AG09309 (cell line): ENCODE results near the gene GRHPR.

Experiments
- DNase-seq: peaks from one replicate; pipeline ENCODE4 v3.0.0-alpha.2; 2010; ENCODE audit warnings: low read depth
- H3K4me3 ChIP-seq: 2 replicates; pipeline ENCODE4 v1.5.1; 2011; ENCODE audit warnings: mild to moderate bottlenecking, low read depth, low read length, moderate library complexity; ENCODE audit not compliant: control insufficient read depth
- TF ChIP-seq, protein P1 (sequence below): IDR thresholded peaks from 2 replicates; pipeline ENCODE4 v1.5.1; 2011; ENCODE audit warnings: mild to moderate bottlenecking, low read depth, low read length, inconsistent platforms; ENCODE audit not compliant: insufficient read depth, control insufficient read depth; ENCODE audit errors: missing control alignments

The GRHPR gene

DNA sequence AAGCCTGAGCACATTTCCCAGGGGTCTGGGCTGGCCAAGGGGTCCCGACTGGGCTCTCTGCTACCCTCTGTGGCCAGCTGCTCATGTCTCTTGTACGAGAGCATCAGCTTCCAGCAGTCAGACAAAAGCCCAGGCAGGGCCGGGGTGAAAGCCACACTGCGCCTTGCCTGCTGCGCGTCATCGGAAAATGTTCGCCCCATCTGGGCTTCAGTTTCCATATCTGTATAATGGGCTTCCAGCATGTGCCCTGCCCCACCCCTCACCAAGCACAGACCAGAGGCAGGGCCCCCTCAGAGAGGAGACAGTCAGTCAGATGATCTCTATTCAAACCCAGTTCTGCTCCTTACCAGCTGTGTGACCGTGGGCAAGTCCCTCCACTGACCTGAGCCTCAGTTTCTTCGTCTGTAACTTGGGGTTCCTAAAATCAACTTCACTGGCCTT lies 8.0 kb upstream of the GRHPR start:
- TF ChIP-seq, protein P1, sequence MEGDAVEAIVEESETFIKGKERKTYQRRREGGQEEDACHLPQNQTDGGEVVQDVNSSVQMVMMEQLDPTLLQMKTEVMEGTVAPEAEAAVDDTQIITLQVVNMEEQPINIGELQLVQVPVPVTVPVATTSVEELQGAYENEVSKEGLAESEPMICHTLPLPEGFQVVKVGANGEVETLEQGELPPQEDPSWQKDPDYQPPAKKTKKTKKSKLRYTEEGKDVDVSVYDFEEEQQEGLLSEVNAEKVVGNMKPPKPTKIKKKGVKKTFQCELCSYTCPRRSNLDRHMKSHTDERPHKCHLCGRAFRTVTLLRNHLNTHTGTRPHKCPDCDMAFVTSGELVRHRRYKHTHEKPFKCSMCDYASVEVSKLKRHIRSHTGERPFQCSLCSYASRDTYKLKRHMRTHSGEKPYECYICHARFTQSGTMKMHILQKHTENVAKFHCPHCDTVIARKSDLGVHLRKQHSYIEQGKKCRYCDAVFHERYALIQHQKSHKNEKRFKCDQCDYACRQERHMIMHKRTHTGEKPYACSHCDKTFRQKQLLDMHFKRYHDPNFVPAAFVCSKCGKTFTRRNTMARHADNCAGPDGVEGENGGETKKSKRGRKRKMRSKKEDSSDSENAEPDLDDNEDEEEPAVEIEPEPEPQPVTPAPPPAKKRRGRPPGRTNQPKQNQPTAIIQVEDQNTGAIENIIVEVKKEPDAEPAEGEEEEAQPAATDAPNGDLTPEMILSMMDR: no peak
- DNase-seq: no peak
- H3K4me3 ChIP-seq: no peak overlapping the region

DNA sequence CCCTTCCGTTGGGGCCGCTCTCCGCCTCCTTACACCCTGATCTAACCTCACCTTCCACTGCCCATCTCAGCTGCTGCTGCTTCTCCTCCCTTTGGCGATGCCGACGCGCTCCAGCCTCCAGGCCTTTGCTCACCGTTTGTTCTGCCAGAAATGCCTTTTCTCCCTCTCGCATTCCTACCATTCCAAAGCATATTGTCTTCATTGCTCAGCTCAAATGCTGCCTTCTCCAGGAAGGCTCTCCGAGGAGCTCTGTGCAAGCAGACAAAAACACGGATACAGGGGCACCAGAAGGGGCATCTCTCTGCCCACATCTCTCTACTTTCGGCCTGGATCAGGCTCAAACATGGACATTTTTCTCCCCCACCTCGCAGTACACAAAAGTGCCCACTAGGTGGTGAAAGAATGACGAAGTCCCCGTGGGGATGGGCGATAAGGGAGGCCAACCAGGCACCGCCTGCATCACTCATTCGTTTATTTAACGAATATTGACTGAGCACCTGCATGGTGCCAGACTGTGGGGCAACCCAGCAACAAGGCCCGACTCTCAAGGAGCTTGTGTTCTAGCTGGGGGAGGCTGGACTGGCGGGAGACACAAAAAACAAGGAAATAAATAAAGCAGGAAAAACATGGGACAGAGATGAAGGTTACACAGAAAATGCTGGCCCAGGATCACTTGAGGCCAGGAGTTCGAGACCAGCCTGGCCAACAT lies 7.3 kb upstream of the GRHPR start:
- TF ChIP-seq, protein P1: peak; percentile 75
- no peak overlapping the region for H3K4me3 ChIP-seq
- peak; percentile 43 for DNase-seq

DNA sequence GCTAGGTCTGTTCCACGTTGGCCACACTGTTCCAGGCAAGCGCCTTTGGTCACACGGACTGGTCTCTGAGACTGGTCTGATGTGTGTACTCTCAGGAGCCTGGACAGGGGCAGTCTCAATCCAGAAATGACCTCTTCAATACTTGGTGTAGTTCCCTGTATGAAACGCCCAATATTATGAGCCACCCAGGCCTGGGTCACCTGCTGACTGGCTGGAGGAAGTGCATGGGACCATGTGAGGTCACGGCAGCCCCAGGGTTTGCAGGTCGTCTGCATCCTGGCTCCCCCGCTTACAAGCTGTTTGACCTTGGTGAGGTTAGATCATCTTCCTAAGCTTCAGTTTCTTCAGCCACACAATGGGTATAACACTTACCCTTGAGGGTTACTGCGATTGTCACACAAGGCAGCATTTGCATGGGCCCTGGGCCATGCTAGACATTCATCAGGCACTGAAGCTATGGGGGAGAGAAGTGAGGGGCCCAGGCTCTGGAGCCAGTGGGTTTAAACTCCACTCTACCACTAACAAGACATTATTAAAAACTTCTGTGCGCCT lies 5.2 kb upstream of the GRHPR start:
- no peak overlapping the region for H3K4me3 ChIP-seq
- TF ChIP-seq, protein P1: no peak
- DNase-seq: no peak

DNA sequence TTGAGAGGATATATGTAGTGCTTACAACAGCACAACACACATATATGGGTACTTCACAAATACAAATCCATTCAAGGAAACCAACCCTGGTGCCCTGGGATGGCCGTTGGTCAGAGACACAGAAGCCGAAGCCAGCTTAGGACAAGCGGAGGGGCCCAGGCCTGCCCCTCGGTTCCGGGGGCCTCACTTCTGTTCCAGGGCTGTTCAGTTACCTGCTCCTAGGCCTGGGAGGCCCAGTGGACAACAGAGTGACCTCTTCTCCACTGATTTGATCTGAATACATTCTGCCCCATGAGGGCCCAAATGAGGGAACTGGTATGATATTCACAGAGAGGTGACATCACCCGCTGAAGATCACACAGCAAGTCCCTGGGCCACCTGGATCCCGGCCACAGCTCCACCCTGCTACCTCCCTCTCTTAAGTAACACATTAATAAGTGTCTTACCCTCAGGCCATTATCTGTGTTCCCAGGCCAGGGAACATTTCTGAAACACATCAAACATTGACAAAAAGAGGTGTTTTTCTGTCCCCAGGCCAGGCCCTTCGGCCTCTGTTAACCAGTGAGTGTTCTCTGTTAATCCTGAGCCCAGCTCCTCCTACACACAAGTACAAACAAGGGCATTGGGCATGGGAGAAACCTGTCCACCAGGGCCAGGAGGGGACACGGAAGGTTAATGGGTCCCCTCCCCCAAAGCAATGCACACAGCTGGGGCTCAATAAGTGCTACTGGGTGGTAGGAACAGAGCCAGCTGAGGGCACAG lies 4.5 kb upstream of the GRHPR start:
- DNase-seq: no peak
- TF ChIP-seq, protein P1: no peak

DNA sequence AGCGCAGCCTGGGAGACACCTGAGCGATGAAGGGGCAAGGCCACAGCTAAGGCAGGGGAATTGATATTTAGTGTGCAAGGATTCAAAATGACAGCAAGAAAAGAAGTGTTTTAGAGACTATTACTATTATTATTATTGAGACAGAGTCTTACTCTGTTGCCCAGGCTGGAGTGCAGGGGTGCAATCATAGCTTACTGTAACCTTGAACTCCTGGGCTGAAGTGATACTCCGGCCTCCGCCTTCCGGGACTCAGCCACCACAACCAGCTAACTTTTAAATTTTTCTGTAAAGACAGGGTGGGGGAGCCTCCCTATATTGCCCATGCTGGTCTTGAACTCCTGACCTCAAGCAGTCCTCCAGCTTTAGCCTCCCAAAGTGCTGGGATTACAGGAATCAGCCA lies 3.3 kb upstream of the GRHPR start:
- no peak overlapping the region for H3K4me3 ChIP-seq
- TF ChIP-seq, protein P1: no peak
- DNase-seq: no peak

More for the DNA sequence above, 4.5 kb upstream of the GRHPR start:
- H3K4me3 ChIP-seq: no peak overlapping the region

DNA sequence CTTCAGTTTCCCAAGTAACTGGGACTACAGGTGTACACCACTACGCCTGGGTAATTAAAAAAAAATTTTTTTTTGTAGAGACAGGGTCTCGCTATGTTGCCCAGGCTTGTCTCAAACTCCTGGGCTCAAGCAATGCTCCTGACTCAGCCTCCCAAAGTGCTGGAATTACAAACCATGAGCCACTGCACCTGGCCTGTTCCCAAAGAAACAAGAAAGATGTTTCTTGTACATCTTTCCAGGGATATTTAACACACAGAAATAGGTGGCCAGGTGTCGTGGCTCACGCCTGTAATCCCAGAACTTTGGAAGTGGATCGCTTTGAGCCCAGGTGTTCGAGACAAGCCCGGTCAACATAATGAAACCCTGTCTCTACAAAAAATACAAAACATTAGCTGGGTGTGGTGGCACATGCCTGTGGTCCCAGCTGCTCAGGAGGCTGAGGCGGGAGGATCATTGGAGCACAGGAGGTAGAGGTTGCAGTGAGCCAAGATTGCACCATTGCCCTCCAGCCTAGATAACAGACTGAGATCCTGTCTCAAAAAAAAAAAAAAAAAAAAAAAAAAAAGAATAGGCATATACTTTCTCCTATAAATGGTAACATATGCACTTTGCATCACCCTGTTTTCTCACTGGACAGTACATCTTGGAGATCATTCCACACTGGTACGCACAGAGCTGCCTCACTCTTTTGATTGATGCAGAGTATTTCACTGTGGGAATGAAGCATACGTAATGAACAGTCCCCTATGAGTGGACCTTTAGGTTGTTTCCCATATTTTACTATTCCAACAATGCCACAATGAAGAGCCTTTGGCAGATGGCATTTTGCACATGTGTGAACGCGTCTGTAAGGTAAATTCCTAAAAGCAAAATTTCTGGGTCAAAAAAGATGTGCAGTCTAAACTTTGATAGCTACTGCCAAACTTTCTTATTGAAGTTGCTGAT lies 2.0 kb upstream of the GRHPR start:
- H3K4me3 ChIP-seq: no peak overlapping the region
- no peak for DNase-seq
- TF ChIP-seq, protein P1: no peak
